Esophagus muscularis mucosa (tissue), 4 donors: Measurements from ENCODE around the gene WEE2. TPM values are rescaled to one million over a fixed set of nuclear protein-coding genes. Genes with fewer than 3 reads are reported as not detected.

Source experiments
- DNase-seq: peaks from one replicate; pipeline ENCODE4 v3.0.0-alpha.2; 2017; ENCODE audit errors: extremely low spot score
- H3K27ac ChIP-seq, 4 donors: fragments of 200-600 bp; sonication (generic); replicated peaks in 1 of 4; 1 replicate in 3 of 4; 2 replicates in 1 of 4; pipeline ENCODE4 v1.5.1; 2016 to 2019; ENCODE audit warnings: mild to moderate bottlenecking in 1 of 4
- H3K27me3 ChIP-seq, 4 donors: fragments of 200-600 bp; sonication (generic); one replicate each; pipeline versions ENCODE4 v1.5.1 to v1.6.0; 2016 to 2019
- H3K36me3 ChIP-seq, 4 donors: fragments of 200-600 bp; sonication (generic); one replicate each; pipeline ENCODE4 v1.5.1; 2016 to 2019
- H3K4me1 ChIP-seq, 4 donors: fragments of 200-600 bp; sonication (generic); one replicate each; pipeline ENCODE4 v1.5.1; 2016 to 2019
- H3K4me3 ChIP-seq, 4 donors: fragments of 200-600 bp; sonication (generic); 1 replicate in 2 of 4; 2 replicates in 2 of 4; pipeline ENCODE4 v1.5.1; 2016 to 2019; ENCODE audit warnings: mild to moderate bottlenecking in 4 of 4, moderate library complexity in 1 of 4
- H3K9me3 ChIP-seq, 4 donors: fragments of 200-600 bp; sonication (generic); 1 replicate in 3 of 4; 2 replicates in 1 of 4; pipeline ENCODE4 v1.5.1; 2016 to 2019
- CTCF ChIP-seq, 3 experiments: fragments of 200-600 bp in 2 of 3; fragments of 450-650 bp in 1 of 3; sonication (generic) in 2 of 3; IDR thresholded peaks; one replicate each; pipeline ENCODE4 v1.5.1; 2017 to 2019; ENCODE audit warnings: antibody characterized with exemption in 3 of 3, mild to moderate bottlenecking in 2 of 3, moderate library complexity in 1 of 3
- EP300 ChIP-seq: sonication (generic); formaldehyde crosslinking; IDR thresholded peaks from one replicate; pipeline ENCODE4 v1.6.1; 2017; ENCODE audit warnings: antibody characterized with exemption
- POLR2A ChIP-seq: fragments of 450-650 bp; IDR thresholded peaks from one replicate; pipeline ENCODE4 v1.6.1; 2017; ENCODE audit warnings: antibody characterized with exemption, moderate library complexity, mild to moderate bottlenecking, low read depth
- POLR2AphosphoS5 ChIP-seq, 2 donors: sonication (generic); formaldehyde crosslinking; IDR thresholded peaks; one replicate each; pipeline ENCODE4 v1.6.1; 2017; ENCODE audit warnings: antibody characterized with exemption in 2 of 2
- WGBS: methylation state at CpG from one replicate; pipeline ENCODE4 v1.1.5; 2018; 5-methylcytosine and 5-hydroxymethylcytosine counted together
- intact Hi-C: fragments of 100-400 bp; cut with DNase I; formaldehyde crosslinking; loops from one replicate; pipeline ENCODE4 v1.15.1; 2023
- total RNA-seq, 4 donors: library from RNA; depleted of rRNA; stranded (reverse); fragments of >200 nt; gene quantifications; one replicate each; pipeline versions ENCODE4 v1.1.0 to v1.2.1, GENCODE V29; 2016

Gene WEE2
- total RNA-seq, 4 donors from 2014 or later = not detected

GRCh38 chr7:141696348-141696747 lies 11.8 kb upstream of the WEE2 start:
- Histone ChIP-seq H3K4me3 (no peak overlapping the region), H3K4me1 (peaks cover 20 to 55% (median 44%) of the 10 kb centered on the region in 4 donors), H3K9me3 (no peaks in the 10 kb centered on the region), H3K27ac (no peak overlapping the region), H3K36me3 (no peaks in the 10 kb centered on the region), H3K27me3 (no peaks in the 10 kb centered on the region)
- 35% methylated on average over 2 of the region's 2 CpGs for WGBS
- intact Hi-C loops = no loop called here
- no peak for TF ChIP-seq CTCF (IDR thresholded peaks at IDR 0.05)
- no peak for DNase-seq

GRCh38 chr7:141697211-141697871 lies 10.8 kb upstream of the WEE2 start:
- Histone ChIP-seq H3K27ac (no peak overlapping the region), H3K36me3 (no peaks in the 10 kb centered on the region), H3K4me1 (peaks cover 20 to 57% (median 45%) of the 10 kb centered on the region in 4 donors), H3K9me3 (no peaks in the 10 kb centered on the region), H3K27me3 (no peaks in the 10 kb centered on the region), H3K4me3 (no peak overlapping the region)
- 62% methylated on average over 10 of the region's 10 CpGs for WGBS
- no peak for DNase-seq
- no peak for TF ChIP-seq POLR2AphosphoS5 (IDR thresholded peaks at IDR 0.05)
- no peak for TF ChIP-seq EP300
- no peak for TF ChIP-seq CTCF (IDR thresholded peaks at IDR 0.05)
- no peak for TF ChIP-seq POLR2A
- intact Hi-C loops = no loop called here

- Histone ChIP-seq H3K4me1 (peaks cover 28 to 66% (median 55%) of the 10 kb centered on the region in 4 donors), H3K27ac (no peak overlapping the region), H3K36me3 (no peaks in the 10 kb centered on the region), H3K27me3 (no peaks in the 10 kb centered on the region), H3K9me3 (no peaks in the 10 kb centered on the region), H3K4me3 (no peak overlapping the region)
- DNase-seq = no peak
- 96% methylated on average over 1 of the region's 1 CpG for WGBS
- intact Hi-C loops = no loop called here
- TF ChIP-seq POLR2A = no peak
- no peak for TF ChIP-seq CTCF (IDR thresholded peaks at IDR 0.05)
- no peak for TF ChIP-seq EP300
- no peak for TF ChIP-seq POLR2AphosphoS5 (IDR thresholded peaks at IDR 0.05)
Observed at GRCh38 chr7:141698247-141699015, 9.7 kb upstream of the WEE2 start.

- no peak for TF ChIP-seq EP300
- no peak for TF ChIP-seq POLR2A
- TF ChIP-seq CTCF (IDR thresholded peaks at IDR 0.05) = no peak
- no peak for TF ChIP-seq POLR2AphosphoS5 (IDR thresholded peaks at IDR 0.05)
- Histone ChIP-seq H3K27me3 (no peaks in the 10 kb centered on the region), H3K27ac (no peak overlapping the region), H3K36me3 (no peaks in the 10 kb centered on the region), H3K4me1 (peaks cover 28 to 66% (median 55%) of the 10 kb centered on the region in 4 donors), H3K4me3 (no peak overlapping the region), H3K9me3 (no peaks in the 10 kb centered on the region)
- no peak for DNase-seq
- 85% methylated on average over 3 of the region's 3 CpGs for WGBS
- intact Hi-C loops = loop anchor here (5.0 kb wide), 1 partner anchor 37 kb away; the partner anchor contains the start of gene SSBP1
Observed at GRCh38 chr7:141699860-141700259, 8.3 kb upstream of the WEE2 start.
